H1 (cell line): ENCODE measurements around the gene NODAL.

Source experiments
- CTCF ChIP-seq, 3 experiments: IDR thresholded peaks; 1 replicate in 2 of 3; 2 replicates in 1 of 3; pipeline versions ENCODE4 v1.5.1 to v1.6.1; 2011; ENCODE audit warnings: low read length in 3 of 3, mild to moderate bottlenecking in 3 of 3, inconsistent platforms in 2 of 3, low read depth in 1 of 3, moderate library complexity in 1 of 3; ENCODE audit not compliant: insufficient read depth in 1 of 3; ENCODE audit errors: control extremely low read depth in 1 of 3
- EZH2 ChIP-seq: fragments of 200-600 bp; sonication (generic); IDR thresholded peaks from 2 replicates; pipeline ENCODE4 v1.7.1; 2012; ENCODE audit warnings: low read depth, mild to moderate bottlenecking, moderate library complexity, low read length, inconsistent platforms; ENCODE audit not compliant: severe bottlenecking
- POLR2A ChIP-seq, 2 experiments: IDR thresholded peaks; 1 replicate in 1 of 2; 2 replicates in 1 of 2; pipeline ENCODE4 v1.6.1; 2011; ENCODE audit warnings: low read depth in 2 of 2, low read length in 2 of 2, mild to moderate bottlenecking in 2 of 2; ENCODE audit errors: control extremely low read depth in 1 of 2
- TAF7 ChIP-seq: optimal IDR thresholded peaks from 2 replicates; pipeline ENCODE3; 2011; ENCODE audit warnings: low read depth, mild to moderate bottlenecking, inconsistent platforms, low read length, moderate library complexity, borderline replicate concordance
- ZNF274 ChIP-seq: IDR thresholded peaks from 2 replicates; pipeline ENCODE4 v1.7.0; 2012; ENCODE audit warnings: low read length, borderline replicate concordance; ENCODE audit errors: extremely low read depth

GRCh38 chr10:70391654-70392053, 49.8 kb downstream of the NODAL start:
- TF ChIP-seq CTCF (IDR thresholded peaks at IDR 0.05; ENCODE audit: control extremely low read depth in 1 of 3, insufficient read depth in 1 of 3, low read depth in 1 of 3, low read length in 3 of 3) (no peak), POLR2A (IDR thresholded peaks at IDR 0.05; ENCODE audit: control extremely low read depth in 1 of 2, low read depth in 2 of 2, low read length in 2 of 2) (no peak), ZNF274 (no peak), TAF7 (no peak), EZH2 (no peak)
